ENCODE data around the gene CNR1.

The CNR1 gene

DNA sequence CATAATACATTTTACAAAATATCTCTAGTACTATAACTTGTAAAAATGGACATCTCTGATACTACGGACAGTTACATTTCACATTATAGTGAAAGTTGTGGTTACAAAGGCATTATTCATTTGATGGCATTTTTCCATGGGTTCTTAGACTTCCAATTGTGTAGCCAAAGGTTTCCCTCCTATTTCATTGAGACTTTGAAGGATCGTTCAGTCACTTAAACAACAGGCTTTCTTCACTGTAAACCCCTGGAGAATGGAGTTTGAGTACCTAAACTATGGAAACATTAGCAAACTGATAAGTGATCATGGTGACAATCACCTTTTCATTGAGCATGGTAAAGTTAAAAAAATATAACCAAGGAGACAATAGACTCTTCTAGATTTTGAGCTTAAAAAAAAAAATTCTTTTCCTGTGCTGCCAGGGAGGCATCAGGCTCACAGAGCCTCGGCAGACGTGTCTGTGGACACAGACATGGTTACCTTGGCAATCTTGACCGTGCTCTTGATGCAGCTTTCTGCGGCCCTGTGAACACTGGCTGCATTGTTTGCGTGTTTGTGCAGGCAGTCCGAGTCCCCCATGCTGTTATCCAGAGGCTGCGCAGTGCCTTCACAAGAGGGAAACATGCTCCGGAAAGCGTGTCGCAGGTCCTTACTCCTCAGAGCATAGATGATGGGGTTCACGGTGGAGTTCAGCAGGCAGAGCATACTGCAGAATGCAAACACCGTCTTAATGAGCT, 22.6 kb downstream of the CNR1 start:
- no peak for DNase-seq (ENCODE audit: low spot score)

GRCh38 chr6:88142297-88142668, 23.9 kb downstream of the CNR1 start:
- DNase-seq (ENCODE audit: low spot score), result no peak

DNA sequence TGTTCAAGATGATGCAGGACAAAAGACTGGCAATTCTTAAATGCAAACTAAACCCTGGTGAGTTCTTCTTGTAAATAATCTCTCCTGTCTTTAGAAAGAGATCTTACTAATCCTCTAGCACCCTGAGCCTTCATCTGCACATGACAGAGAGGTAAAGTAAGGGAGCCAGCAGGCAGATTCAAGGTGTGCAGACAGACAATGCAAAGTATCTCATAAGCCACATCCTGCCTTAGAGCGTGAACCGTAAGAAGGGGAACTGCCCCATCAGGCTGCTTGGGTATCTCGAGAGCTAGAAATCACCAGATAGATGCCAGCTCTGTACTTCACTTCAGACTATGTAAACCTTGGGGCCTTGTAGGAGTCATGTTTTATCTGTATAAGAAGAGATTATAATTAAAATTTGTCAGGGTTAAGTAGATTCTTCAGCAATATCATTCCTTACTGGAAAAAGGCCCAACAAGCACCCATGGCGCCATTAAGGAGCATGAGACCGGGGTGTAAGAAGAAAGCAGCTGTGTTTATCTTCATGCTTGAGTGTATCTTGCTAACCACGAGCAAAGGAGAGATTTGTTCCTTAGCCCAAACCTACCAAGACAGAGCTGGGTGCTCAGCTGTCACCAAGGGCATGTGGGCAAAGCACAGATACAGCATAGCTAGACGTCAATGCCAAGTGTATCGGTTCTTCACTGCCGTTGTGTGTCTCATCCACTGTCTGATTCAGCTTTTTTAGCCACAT, 24.4 kb downstream of the CNR1 start:
- no peak for DNase-seq (ENCODE audit: low spot score)

- no peak for DNase-seq (ENCODE audit: low spot score)
Observed at GRCh38 chr6:88137915-88138314, 28.2 kb downstream of the CNR1 start.

DNA sequence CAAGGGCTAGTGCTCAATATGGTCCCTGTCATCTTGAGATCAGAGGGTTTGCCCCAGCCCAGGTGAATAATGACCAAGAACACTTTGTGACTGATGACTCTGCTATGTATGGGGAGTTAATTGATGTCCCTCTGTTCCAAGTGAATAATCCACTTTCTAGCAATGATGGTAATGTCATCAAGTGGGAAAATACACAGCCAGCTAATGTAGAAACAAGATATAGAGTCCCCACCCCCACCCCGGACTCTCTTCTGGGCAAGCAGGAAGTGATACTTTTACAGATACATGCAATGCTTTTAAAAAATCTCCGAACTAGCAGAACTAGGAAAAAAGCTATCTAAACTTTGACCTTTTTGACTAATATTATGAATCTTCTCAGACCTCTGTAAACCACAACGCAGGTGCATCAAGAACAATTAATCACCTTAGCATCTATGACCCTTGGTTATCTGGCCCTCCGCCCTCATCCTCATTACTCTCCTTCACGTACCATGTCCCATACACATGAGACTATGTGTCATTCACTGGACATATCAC, 30.5 kb downstream of the CNR1 start:
- DNase-seq (ENCODE audit: low spot score), result no peak

- no peak for DNase-seq (ENCODE audit: low spot score)
Observed at GRCh38 chr6:88134575-88134974, 31.6 kb downstream of the CNR1 start.

DNA sequence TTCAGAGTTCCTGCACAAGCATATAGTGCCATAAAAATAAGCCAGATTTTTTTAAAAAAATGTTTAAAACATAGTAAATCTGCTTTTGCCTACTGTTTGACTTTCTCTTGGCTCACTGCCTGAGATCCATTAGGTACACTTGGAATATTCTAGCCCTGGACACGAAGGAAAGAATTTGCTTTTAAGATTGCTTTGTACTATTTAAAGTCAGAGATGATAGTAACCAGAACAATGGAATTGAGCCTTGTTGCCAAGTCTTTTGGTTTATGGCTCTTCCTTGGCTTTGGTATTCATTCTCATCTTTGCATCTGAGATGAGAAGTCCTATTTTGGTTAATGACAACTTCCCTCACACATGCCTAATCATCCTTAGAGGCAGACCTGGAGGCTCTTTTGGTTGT, 32.4 kb downstream of the CNR1 start:
- no peak for DNase-seq (ENCODE audit: low spot score)

GRCh38 chr6:88124925-88125557, 41.1 kb downstream of the CNR1 start:
- no peak for DNase-seq (ENCODE audit: low spot score)

DNA sequence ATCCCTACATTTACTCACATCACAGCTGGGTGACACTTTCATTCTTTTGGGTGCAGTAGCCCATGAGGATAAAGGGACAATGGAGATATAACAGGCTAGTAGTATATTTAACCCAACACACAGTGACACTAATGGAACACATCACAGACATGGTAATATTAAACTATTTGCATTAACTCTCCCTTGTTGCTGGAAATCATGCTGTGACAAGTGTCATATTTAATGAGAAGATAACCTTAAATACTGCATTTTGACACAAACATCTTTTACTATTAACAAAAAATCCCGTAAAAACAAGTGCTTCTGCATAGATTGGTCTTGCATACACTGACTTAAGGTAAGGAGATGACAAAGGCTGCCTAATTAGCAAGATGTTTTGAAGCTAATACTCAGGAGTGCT, 45.5 kb downstream of the CNR1 start:
- DNase-seq (ENCODE audit: low spot score), result no peak

DNA sequence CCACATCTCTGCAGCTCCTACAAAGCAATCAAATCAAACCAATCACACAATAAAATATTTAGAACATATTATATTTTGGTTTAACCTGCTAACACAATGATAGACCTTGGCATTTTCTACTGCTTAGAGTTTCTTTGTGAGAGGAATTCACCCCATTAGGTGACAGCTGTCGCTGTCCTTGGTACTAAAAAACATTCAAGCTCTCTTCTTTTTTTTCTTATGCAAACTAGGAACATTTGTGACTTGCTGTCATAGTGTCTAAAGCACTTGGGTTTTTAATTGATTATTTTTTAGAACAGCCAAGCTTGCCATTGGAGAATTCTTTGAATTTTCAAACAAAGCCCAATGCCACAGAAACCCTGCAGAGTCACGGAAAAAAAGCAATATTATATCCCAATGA, 46.4 kb downstream of the CNR1 start:
- DNase-seq (ENCODE audit: low spot score), result no peak

DNA sequence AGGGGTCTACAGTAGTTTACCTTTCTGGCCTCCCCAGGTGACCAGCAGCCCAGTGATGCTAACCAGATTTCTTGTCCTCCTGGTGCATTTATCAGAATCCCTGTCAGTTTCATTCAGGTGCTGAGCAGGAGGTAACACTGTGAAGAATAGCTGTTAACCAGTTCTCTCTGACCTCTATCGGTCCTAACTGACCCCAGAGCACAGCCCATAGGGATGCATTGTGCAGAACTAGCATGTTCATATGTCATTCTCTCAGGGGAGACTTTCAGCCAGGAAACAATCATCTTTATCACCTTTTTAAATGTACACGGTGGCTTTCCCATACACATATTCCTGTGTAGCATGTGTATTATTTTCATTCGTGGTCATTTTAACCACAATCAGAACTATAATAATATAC, 49.9 kb downstream of the CNR1 start:
- DNase-seq (ENCODE audit: low spot score), result no peak

DNA sequence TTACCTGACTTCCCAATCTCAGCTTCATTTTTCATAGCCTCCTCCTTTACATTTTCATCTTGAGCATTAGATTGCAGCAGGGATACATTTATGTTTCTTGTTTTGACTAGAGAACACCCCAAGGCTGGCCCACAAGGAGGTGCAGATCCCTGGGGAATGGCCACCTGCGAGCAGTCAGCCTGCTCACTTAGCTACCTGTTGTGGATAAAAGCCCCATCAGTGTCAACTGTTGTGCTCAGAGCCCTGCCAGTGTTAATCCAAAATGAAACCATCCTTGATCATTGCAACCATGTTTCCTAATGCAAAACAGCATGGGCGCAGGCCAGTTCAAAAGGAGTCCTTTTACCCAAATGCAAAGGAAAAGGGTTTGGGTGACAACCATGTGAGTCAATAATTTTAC, 50.8 kb downstream of the CNR1 start:
- DNase-seq (ENCODE audit: low spot score), result no peak

GRCh38 chr6:88114838-88115237, 51.3 kb downstream of the CNR1 start:
- no peak for DNase-seq (ENCODE audit: low spot score)

DNA sequence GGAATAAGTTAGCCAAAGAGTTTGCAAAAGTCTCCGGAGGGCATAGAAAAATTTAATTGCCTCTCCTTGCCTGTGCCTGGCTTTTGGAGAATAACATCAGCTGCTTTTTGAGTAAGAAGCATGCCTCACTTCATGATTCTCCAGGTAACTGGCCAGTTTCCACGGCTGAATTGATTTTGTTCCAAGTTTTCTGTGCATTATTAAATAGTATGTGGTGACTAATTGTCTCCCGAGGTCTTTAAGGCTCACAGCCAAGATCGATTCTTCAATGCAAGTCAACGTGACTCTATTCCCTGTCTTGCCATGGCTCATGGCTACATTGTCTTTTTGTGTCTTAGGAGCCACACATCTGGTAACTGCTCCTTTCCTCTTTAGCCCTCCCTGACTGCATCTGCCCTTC, 54.2 kb downstream of the CNR1 start:
- no peak for DNase-seq (ENCODE audit: low spot score)

DNA sequence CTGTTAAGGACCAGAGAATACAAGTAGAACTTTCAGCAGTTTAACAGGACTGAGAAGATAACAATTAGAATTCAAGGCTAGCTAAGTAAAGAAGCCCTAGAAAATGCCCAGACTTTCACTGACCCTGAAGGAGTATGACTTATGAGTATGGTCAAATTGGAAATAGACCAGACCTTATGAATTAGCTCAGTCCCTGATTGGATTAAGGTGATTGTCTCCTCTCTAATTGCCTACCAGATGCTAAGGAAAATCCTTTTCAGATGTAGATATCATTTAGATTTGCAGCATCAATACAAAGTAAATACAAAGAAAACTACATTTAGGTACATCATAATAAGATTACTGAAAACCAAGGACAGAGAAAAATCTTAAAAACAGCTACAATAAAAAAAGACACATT, 58.9 kb downstream of the CNR1 start:
- DNase-seq (ENCODE audit: low spot score), result no peak

GRCh38 chr6:88105741-88106340, 60.3 kb downstream of the CNR1 start:
- no peak for DNase-seq (ENCODE audit: low spot score)

Data from cerebellar cortex (tissue), 1 donor.